Measurements from ENCODE around the gene LPCAT1.
"Not testable (repeated sequence)": the region's sequence is repeated elsewhere in the genome, so short reads cannot be mapped to it uniquely, and the experiment has no call there.

LPCAT1 gene

GRCh38 chr5:1440098-1440493 is 83.7 kb downstream of the LPCAT1 start:
- DNase-seq = no peak

GRCh38 chr5:1439388-1440097 is 84.2 kb downstream of the LPCAT1 start:
- no peak for DNase-seq

- no peak for DNase-seq
Measured at GRCh38 chr5:1438871-1439270, 84.9 kb downstream of the LPCAT1 start.

GRCh38 chr5:1437876-1438559 is 85.7 kb downstream of the LPCAT1 start:
- no peak for DNase-seq

GRCh38 chr5:1437226-1437829 is 86.4 kb downstream of the LPCAT1 start:
- no peak for DNase-seq

- DNase-seq = no peak
Measured at GRCh38 chr5:1436681-1437080, 87.1 kb downstream of the LPCAT1 start.

- DNase-seq = no peak
Measured at GRCh38 chr5:1436036-1436435, 87.7 kb downstream of the LPCAT1 start.

- no peak for DNase-seq
Measured at GRCh38 chr5:1435369-1435768, 88.4 kb downstream of the LPCAT1 start.

GRCh38 chr5:1432296-1432695 is 91.5 kb downstream of the LPCAT1 start:
- DNase-seq = no peak

- no peak for DNase-seq
Measured at GRCh38 chr5:1431896-1432295, 91.9 kb downstream of the LPCAT1 start.

GRCh38 chr5:1431021-1431811 is 92.5 kb downstream of the LPCAT1 start:
- DNase-seq = no peak

- no peak for DNase-seq
Measured at GRCh38 chr5:1430121-1430795, 93.5 kb downstream of the LPCAT1 start.

- DNase-seq = no peak
Measured at GRCh38 chr5:1429496-1429895, 94.3 kb downstream of the LPCAT1 start.

GRCh38 chr5:1429066-1429465 is 94.7 kb downstream of the LPCAT1 start:
- no peak for DNase-seq

GRCh38 chr5:1428107-1428506 is 95.7 kb downstream of the LPCAT1 start:
- no peak for DNase-seq

- no peak for DNase-seq
Measured at GRCh38 chr5:1424716-1425115, 99.0 kb downstream of the LPCAT1 start.

- DNase-seq = no peak
Measured at GRCh38 chr5:1423901-1424603, 99.7 kb downstream of the LPCAT1 start.

- not testable (repeated sequence) for DNase-seq
Measured at GRCh38 chr5:1422522-1422921, 101.2 kb downstream of the LPCAT1 start.

- DNase-seq = no peak
Measured at GRCh38 chr5:1421521-1422341, 102.0 kb downstream of the LPCAT1 start.

- no peak for DNase-seq
Measured at GRCh38 chr5:1420211-1421195, 103.3 kb downstream of the LPCAT1 start.
